Measurements from ENCODE around the gene MYMX. TPM values are rescaled to one million over a fixed set of nuclear protein-coding genes. Genes with fewer than 3 reads are reported as not detected.

The MYMX gene
- total RNA-seq, 1 donor from 2014 or later, result not detected

- Mint-ChIP-seq H3K27me3 (no peaks in the 10 kb centered on the region), H3K4me3 (no peak overlapping the region), H3K36me3 (ENCODE audit: low read depth) (no peaks in the 10 kb centered on the region), H3K27ac (no peak overlapping the region), H3K4me1 (peaks cover 23% of the 10 kb centered on the region), H3K9me3 (no peaks in the 10 kb centered on the region)
- CTCF ChIA-PET, result interaction anchor here (1.4 kb wide), 1 partner anchor 10 kb away, joined by 4 read pairs; no protein-coding TSS in a partner anchor
- no peak for DNase-seq
- POLR2A ChIA-PET, result interaction anchor here (0.7 to 3.8 kb wide), 4 partner anchors 11 to 299 kb away, joined by 3 to 49 read pairs (median 10); partner anchors contain the start of gene HSP90AB1
- intact Hi-C loops (cut with micrococcal nuclease), result no loop called here
- TF ChIP-seq, protein P1, sequence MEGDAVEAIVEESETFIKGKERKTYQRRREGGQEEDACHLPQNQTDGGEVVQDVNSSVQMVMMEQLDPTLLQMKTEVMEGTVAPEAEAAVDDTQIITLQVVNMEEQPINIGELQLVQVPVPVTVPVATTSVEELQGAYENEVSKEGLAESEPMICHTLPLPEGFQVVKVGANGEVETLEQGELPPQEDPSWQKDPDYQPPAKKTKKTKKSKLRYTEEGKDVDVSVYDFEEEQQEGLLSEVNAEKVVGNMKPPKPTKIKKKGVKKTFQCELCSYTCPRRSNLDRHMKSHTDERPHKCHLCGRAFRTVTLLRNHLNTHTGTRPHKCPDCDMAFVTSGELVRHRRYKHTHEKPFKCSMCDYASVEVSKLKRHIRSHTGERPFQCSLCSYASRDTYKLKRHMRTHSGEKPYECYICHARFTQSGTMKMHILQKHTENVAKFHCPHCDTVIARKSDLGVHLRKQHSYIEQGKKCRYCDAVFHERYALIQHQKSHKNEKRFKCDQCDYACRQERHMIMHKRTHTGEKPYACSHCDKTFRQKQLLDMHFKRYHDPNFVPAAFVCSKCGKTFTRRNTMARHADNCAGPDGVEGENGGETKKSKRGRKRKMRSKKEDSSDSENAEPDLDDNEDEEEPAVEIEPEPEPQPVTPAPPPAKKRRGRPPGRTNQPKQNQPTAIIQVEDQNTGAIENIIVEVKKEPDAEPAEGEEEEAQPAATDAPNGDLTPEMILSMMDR (IDR thresholded peaks at IDR 0.05), result no peak
- no peak for ATAC-seq (ENCODE audit: low read depth)
Observed at GRCh38 chr6:44225579-44226325, 9.0 kb downstream of the MYMX start.

DNA sequence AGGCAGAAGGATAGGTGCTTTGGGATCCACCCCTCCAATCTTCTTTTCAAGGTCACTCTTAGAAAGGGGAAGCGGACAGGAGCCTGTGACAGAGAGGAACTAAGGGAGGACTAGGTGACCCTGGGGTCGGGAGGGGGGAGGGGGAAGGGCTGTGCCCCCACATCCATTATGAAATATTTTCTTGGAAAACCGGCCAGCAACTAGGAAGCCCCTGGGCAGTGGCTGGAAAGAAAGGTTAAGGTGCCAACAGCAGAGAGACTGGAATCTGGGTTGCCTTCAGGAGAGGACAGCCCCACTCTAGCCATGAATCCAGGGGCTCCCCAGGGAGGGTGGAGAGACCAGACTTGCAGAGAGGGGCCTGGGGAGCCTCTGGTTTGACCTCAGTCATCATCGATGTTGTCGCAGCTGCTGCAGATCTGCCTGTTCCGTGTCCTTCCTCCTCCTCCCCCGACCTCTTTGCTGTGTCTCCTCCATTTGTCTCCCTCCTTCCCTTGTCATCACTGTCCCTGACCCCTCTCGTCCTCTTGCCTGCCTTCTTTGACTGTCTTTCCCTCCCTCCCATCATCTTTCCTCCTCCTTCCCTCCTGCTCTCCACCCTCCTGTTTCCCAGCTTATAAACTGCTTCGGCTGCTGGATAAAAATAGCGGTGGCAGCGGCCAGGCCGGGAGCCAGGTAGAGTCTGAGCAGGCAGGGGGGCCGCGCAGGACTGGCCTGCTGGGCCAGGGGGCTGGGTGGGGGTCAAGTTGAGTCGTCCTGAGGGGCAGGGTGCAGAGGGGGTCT is 9.8 kb downstream of the MYMX start:
- H3K27me3 Mint-ChIP-seq, result no peaks in the 10 kb centered on the region
- ATAC-seq (ENCODE audit: low read depth), result no peak
- H3K9me3 Mint-ChIP-seq, result no peaks in the 10 kb centered on the region
- POLR2A ChIA-PET, result no interaction called here
- H3K4me3 Mint-ChIP-seq, result no peak overlapping the region
- peaks cover 20% of the 10 kb centered on the region for H3K4me1 Mint-ChIP-seq
- DNase-seq, result no peak
- TF ChIP-seq, protein P1 (IDR thresholded peaks at IDR 0.05), result no peak
- intact Hi-C loops (cut with micrococcal nuclease), result no loop called here
- no peaks in the 10 kb centered on the region for H3K36me3 Mint-ChIP-seq (ENCODE audit: low read depth)
- CTCF ChIA-PET, result interaction anchor here (1.4 kb wide), 1 partner anchor 9 kb away, joined by 4 read pairs; no protein-coding TSS in a partner anchor
- H3K27ac Mint-ChIP-seq, result no peak overlapping the region

DNA sequence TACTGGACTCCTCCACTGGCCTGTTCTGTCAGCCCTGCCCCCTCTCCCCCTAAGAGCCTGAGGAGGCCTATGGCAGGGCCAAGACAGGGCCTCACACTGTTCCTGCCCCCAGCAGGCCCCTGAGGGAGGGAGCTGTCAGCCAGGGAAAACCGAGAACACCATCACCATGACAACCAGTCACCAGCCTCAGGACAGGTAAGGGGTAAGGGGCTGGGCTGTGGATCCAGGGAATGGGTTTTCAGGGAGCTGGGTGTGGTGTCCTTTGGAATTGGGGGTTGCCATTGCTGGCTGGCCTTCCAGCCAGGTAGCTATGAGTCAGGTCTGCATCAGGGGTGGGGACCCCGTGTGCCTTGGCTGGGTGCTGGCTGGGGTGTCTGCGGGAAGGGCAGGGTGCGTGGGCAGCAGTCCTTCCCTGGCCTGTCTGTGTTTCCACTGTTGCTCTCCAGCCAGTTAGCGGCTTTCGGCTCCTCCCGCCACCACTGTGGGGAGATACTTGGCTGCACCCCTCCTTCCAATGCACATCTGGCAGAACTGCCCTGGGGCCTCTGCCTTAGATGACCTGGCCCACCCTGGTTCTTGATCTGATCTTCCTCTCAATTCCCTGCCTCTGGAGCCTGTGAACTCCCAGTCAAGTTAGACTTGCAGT is 10.5 kb downstream of the MYMX start:
- ATAC-seq (ENCODE audit: low read depth) (no peak), DNase-seq (no peak)
- ChIA-PET CTCF (interaction anchor here (1.4 kb wide), 1 partner anchor 40 kb away, joined by 3 read pairs; no protein-coding TSS in a partner anchor), POLR2A (interaction anchor here (0.6 kb wide), 1 partner anchor 20 kb away, joined by 3 read pairs; the partner anchor contains the start of gene HSP90AB1)
- Mint-ChIP-seq H3K9me3 (no peaks in the 10 kb centered on the region), H3K27ac (no peak overlapping the region), H3K36me3 (ENCODE audit: low read depth) (no peaks in the 10 kb centered on the region), H3K4me3 (no peak overlapping the region), H3K4me1 (peaks cover 15% of the 10 kb centered on the region), H3K27me3 (no peaks in the 10 kb centered on the region)
- TF ChIP-seq, protein P1 (IDR thresholded peaks at IDR 0.05), result no peak
- intact Hi-C loops (cut with micrococcal nuclease), result no loop called here

GRCh38 chr6:44228031-44228430 is 11.3 kb downstream of the MYMX start:
- CTCF ChIA-PET, result interaction anchor here (1.4 kb wide), 1 partner anchor 39 kb away, joined by 3 read pairs; no protein-coding TSS in a partner anchor
- Mint-ChIP-seq H3K4me1 (peaks cover 10% of the 10 kb centered on the region), H3K9me3 (no peaks in the 10 kb centered on the region), H3K36me3 (ENCODE audit: low read depth) (no peaks in the 10 kb centered on the region), H3K27ac (no peak overlapping the region), H3K4me3 (no peak overlapping the region), H3K27me3 (no peaks in the 10 kb centered on the region)
- DNase-seq (no peak), ATAC-seq (ENCODE audit: low read depth) (no peak)
- intact Hi-C loops (cut with micrococcal nuclease), result no loop called here
- POLR2A ChIA-PET, result interaction anchor here (0.6 kb wide), 1 partner anchor 19 kb away, joined by 3 read pairs; the partner anchor contains the start of gene HSP90AB1
- TF ChIP-seq, protein P1 (IDR thresholded peaks at IDR 0.05), result no peak

Measured in activated B cell treated with CpG ODN at 0.5 μM for 24 hours (primary cell).